ENCODE measurements around the gene RAB6A.

- TF ChIP-seq MYC (IDR thresholded peaks at IDR 0.05; ENCODE audit: low read depth, low read length) (no peak), CTCF (IDR thresholded peaks at IDR 0.05; ENCODE audit: extremely low read depth in 1 of 2, insufficient read depth in 1 of 2, low read depth in 1 of 2, low read length in 2 of 2) (no peak), POLR2AphosphoS5 (IDR thresholded peaks at IDR 0.05; ENCODE audit: insufficient read depth, low read depth, low read length) (no peak)
Measured at GRCh38 chr11:73662445-73663157, 98.3 kb downstream of the RAB6A start.
